Measurements from ENCODE around the gene ANXA5.

ANXA5 gene

DNA sequence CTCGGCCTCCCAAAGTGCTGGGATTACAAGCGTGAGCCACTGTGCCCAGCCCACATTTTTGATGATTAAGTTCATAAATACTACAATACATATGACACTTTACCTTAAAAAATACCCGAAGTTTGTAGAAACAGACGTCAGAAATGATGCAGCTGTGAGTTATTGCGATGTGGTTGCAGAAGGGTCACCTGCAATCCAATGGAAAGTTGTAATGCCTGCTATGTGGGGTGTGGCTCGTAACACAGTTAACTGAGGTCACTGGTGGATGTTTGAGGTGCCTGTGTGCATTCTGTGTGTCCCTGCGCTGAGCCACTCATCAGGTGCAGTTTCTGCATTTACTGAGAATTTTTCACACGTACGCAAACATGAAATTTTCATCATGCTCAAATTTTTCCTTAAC is 64.1 kb downstream of the ANXA5 start:
- DNase-seq: no peak

All from NCI-H1436 treated with DMSO at 0.1 percent for 48 hours (cell line).